Panc1 (cell line): ENCODE results near the gene SH2B2. TPM values are rescaled to one million over a fixed set of nuclear protein-coding genes. Genes with fewer than 3 reads are reported as not detected.

Experiments used
- ATAC-seq: fragments of 200-7000 bp; cut with Tn5 transposase; 2 replicates; pipeline ENCODE4 v1.9.1; 2020; ENCODE audit warnings: mild to moderate bottlenecking, moderate library complexity
- BruUV-seq: library from RNA; stranded (reverse); fragments of 400-500 nt; replicated peaks from 2 replicates; lab custom pipeline; 2021; lab: Mats Ljungman, UMichigan
- CTCF ChIA-PET: fragments of 300-600 bp; sonication (Branson Sonifier 250); formaldehyde crosslinking; loops from one replicate; lab custom pipeline; 2022; ENCODE audit warnings: antibody characterized with exemption; lab: Charles Lee
- POLR2A ChIA-PET: fragments of 300-600 bp; sonication (Branson Sonifier 250); formaldehyde crosslinking; loops from one replicate; lab custom pipeline; 2022; ENCODE audit warnings: antibody characterized with exemption; lab: Charles Lee
- DNase-seq: peaks from one replicate; pipeline ENCODE4 v3.0.0-alpha.2; 2010; ENCODE audit warnings: low read depth, low spot score
- H3K27ac ChIP-seq: 2 replicates; pipeline ENCODE4 v1.5.1; 2011; ENCODE audit warnings: mild to moderate bottlenecking, low read length, inconsistent platforms
- H3K27me3 ChIP-seq: fragments of 200-500 bp; sonication (Bioruptor generic); 2 replicates; pipeline ENCODE4 v1.6.0; 2014; ENCODE audit warnings: low read length, inconsistent platforms; ENCODE audit not compliant: control insufficient read depth, insufficient read depth
- H3K36me3 ChIP-seq: fragments of 200-500 bp; sonication (Bioruptor generic); 2 replicates; pipeline ENCODE4 v1.5.1; 2014; ENCODE audit warnings: inconsistent platforms, mild to moderate bottlenecking, low read length, moderate library complexity; ENCODE audit not compliant: control insufficient read depth, insufficient read depth
- H3K4me1 ChIP-seq: 2 replicates; pipeline ENCODE4 v1.5.1; 2011; ENCODE audit warnings: inconsistent platforms, mild to moderate bottlenecking, low read length, moderate library complexity; ENCODE audit not compliant: control insufficient read depth, insufficient read depth
- H3K4me3 ChIP-seq, 2 experiments: 2 replicates each; pipeline ENCODE4 v1.5.1; 2011 to 2012; ENCODE audit warnings: low read depth in 2 of 2, low read length in 2 of 2, mild to moderate bottlenecking in 2 of 2, inconsistent platforms in 1 of 2, moderate library complexity in 1 of 2
- H3K9me3 ChIP-seq: fragments of 200-500 bp; sonication (Bioruptor generic); 2 replicates; pipeline ENCODE4 v1.5.1; 2014; ENCODE audit warnings: low read depth, mild to moderate bottlenecking, inconsistent platforms, low read length, moderate library complexity; ENCODE audit not compliant: control insufficient read depth, insufficient read depth
- CTCF ChIP-seq: fragments of 450-650 bp; IDR thresholded peaks from 2 replicates; pipeline ENCODE4 v1.5.1; 2017; ENCODE audit warnings: mild to moderate bottlenecking
- POLR2AphosphoS5 ChIP-seq: IDR thresholded peaks from 2 replicates; pipeline ENCODE4 v1.6.1; 2012; ENCODE audit warnings: mild to moderate bottlenecking, low read depth, low read length, moderate library complexity
- SIN3A ChIP-seq: IDR thresholded peaks from 2 replicates; pipeline ENCODE4 v1.6.1; 2012; ENCODE audit warnings: low read depth, mild to moderate bottlenecking, low read length, moderate library complexity, borderline replicate concordance; ENCODE audit not compliant: insufficient read depth
- TCF7L2 ChIP-seq: IDR thresholded peaks from 2 replicates; pipeline ENCODE4 v1.6.1; 2011; ENCODE audit warnings: mild to moderate bottlenecking, low read depth, low read length, inconsistent platforms
- in situ Hi-C: cut with HindIII; loops from 2 replicates; pipeline ENCODE4 v1.10.0; 2016; ENCODE audit warnings: low sequenced_read_pairs, low pct_unique_long_range_greater_than_20kb
- intact Hi-C: fragments of 100-400 bp; cut with micrococcal nuclease; formaldehyde crosslinking; loops from one replicate; pipeline ENCODE4 v1.10.0; 2022; ENCODE audit not compliant: unreplicated experiment
- total RNA-seq: library from RNA; stranded (reverse); gene quantifications from one replicate; pipeline ENCODE4 v1.2.1, GENCODE V29; 2021; ENCODE audit not compliant: unreplicated experiment
- TF ChIP-seq, protein P1 (sequence below), 2 experiments: IDR thresholded peaks; 2 replicates each; pipeline ENCODE4 v1.6.1; 2011 to 2012; ENCODE audit warnings: low read depth in 2 of 2, control low read depth in 1 of 2, low read length in 1 of 2, mild to moderate bottlenecking in 1 of 2, moderate library complexity in 1 of 2; ENCODE audit not compliant: insufficient read depth in 1 of 2

Gene SH2B2
- total RNA-seq, 1 experiment from 2014 or later, result 2.8 TPM

DNA sequence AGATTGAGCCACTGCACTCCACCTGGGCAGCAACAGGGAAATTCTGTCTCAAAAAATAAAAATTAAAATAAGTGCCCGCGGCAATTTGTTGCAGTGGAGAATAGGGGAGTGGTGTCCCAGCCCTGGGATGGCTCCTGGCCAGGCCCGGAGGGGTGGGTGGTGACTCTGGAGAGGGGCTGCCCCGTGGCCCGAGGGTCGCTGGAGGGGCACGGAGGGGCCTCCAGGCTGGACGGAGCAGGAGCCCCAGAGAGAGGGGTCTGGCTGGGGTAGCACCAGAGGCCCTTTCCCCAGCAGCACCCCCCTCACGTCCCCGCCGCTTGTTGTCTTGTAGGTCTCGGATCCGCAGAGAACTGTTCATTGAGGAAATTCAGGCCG is 38.6 kb upstream of the SH2B2 start:
- BruUV-seq, result no TSS peak
- Histone ChIP-seq H3K4me3 (no peak overlapping the region), H3K27me3 (no peaks in the 10 kb centered on the region), H3K4me1 (no peaks in the 10 kb centered on the region), H3K27ac (no peak overlapping the region), H3K9me3 (no peaks in the 10 kb centered on the region), H3K36me3 (peaks cover 2% of the 10 kb centered on the region; the same call in 1 of the 2 replicates)
- ATAC-seq, result no peak
- no peak for TF ChIP-seq POLR2AphosphoS5
- TF ChIP-seq, protein P1, sequence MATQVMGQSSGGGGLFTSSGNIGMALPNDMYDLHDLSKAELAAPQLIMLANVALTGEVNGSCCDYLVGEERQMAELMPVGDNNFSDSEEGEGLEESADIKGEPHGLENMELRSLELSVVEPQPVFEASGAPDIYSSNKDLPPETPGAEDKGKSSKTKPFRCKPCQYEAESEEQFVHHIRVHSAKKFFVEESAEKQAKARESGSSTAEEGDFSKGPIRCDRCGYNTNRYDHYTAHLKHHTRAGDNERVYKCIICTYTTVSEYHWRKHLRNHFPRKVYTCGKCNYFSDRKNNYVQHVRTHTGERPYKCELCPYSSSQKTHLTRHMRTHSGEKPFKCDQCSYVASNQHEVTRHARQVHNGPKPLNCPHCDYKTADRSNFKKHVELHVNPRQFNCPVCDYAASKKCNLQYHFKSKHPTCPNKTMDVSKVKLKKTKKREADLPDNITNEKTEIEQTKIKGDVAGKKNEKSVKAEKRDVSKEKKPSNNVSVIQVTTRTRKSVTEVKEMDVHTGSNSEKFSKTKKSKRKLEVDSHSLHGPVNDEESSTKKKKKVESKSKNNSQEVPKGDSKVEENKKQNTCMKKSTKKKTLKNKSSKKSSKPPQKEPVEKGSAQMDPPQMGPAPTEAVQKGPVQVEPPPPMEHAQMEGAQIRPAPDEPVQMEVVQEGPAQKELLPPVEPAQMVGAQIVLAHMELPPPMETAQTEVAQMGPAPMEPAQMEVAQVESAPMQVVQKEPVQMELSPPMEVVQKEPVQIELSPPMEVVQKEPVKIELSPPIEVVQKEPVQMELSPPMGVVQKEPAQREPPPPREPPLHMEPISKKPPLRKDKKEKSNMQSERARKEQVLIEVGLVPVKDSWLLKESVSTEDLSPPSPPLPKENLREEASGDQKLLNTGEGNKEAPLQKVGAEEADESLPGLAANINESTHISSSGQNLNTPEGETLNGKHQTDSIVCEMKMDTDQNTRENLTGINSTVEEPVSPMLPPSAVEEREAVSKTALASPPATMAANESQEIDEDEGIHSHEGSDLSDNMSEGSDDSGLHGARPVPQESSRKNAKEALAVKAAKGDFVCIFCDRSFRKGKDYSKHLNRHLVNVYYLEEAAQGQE (IDR thresholded peaks at IDR 0.05; ENCODE audit: insufficient read depth in 1 of 2, low read depth in 2 of 2, low read length in 1 of 2), result no peak
- no peak for TF ChIP-seq SIN3A
- TF ChIP-seq TCF7L2, result no peak
- TF ChIP-seq CTCF, result no peak
- in situ Hi-C loops (no loop called here), intact Hi-C loops (no loop called here)
- DNase-seq, result no peak
- POLR2A ChIA-PET, result no interaction called here
- CTCF ChIA-PET, result interaction anchor here (0.7 kb wide), 2 partner anchors 15 to 26 kb away, joined by 4 read pairs; no protein-coding TSS in a partner anchor

- no peak for TF ChIP-seq SIN3A
- TF ChIP-seq, protein P1 (IDR thresholded peaks at IDR 0.05; ENCODE audit: insufficient read depth in 1 of 2, low read depth in 2 of 2, low read length in 1 of 2), result no peak
- no peak for TF ChIP-seq TCF7L2
- TF ChIP-seq CTCF, result no peak
- no peak for TF ChIP-seq POLR2AphosphoS5
- H3K27me3 ChIP-seq, result no peaks in the 10 kb centered on the region
- in situ Hi-C loops (no loop called here), intact Hi-C loops (no loop called here)
- H3K27ac ChIP-seq, result no peak overlapping the region
- H3K4me1 ChIP-seq, result no peaks in the 10 kb centered on the region
- H3K36me3 ChIP-seq, result peaks cover 2% of the 10 kb centered on the region; the same call in 1 of the 2 replicates
- POLR2A ChIA-PET, result no interaction called here
- DNase-seq (no peak), ATAC-seq (no peak)
- BruUV-seq, result no TSS peak
- H3K9me3 ChIP-seq, result no peaks in the 10 kb centered on the region
- H3K4me3 ChIP-seq, result no peak overlapping the region
- CTCF ChIA-PET, result interaction anchor here (0.7 kb wide), 1 partner anchor 25 kb away, joined by 4 read pairs; no protein-coding TSS in a partner anchor
Observed at GRCh38 chr7:102248456-102249395, 37.9 kb upstream of the SH2B2 start.
